ENCODE data around the gene MMEL1.

The MMEL1 gene

GRCh38 chr1:2592672-2593071, 40.1 kb downstream of the MMEL1 start:
- no peak for DNase-seq (ENCODE audit: extremely low read depth, low read depth)
- H3K4me3 ChIP-seq (replicated peaks; ENCODE audit: low read depth, low read length): no peak overlapping the region

GRCh38 chr1:2591581-2592261, 41.1 kb downstream of the MMEL1 start:
- TF ChIP-seq CTCF (IDR thresholded peaks at IDR 0.05; ENCODE audit: low read depth, low read length, missing control alignments): no peak
- H3K4me3 ChIP-seq (replicated peaks; ENCODE audit: low read depth, low read length): no peak overlapping the region
- DNase-seq (ENCODE audit: extremely low read depth, low read depth): no peak

More at GRCh38 chr1:2592672-2593071, 40.1 kb downstream of the MMEL1 start:
- no peak for TF ChIP-seq CTCF (IDR thresholded peaks at IDR 0.05; ENCODE audit: low read depth, low read length, missing control alignments)

- DNase-seq (ENCODE audit: extremely low read depth, low read depth): no peak
- no peak overlapping the region for H3K4me3 ChIP-seq (replicated peaks; ENCODE audit: low read depth, low read length)
- no peak for TF ChIP-seq CTCF (IDR thresholded peaks at IDR 0.05; ENCODE audit: low read depth, low read length, missing control alignments)
Observed at GRCh38 chr1:2591233-2591580, 41.6 kb downstream of the MMEL1 start.

- DNase-seq (ENCODE audit: extremely low read depth, low read depth): no peak
- TF ChIP-seq CTCF (IDR thresholded peaks at IDR 0.05; ENCODE audit: low read depth, low read length, missing control alignments): no peak
- no peak overlapping the region for H3K4me3 ChIP-seq (replicated peaks; ENCODE audit: low read depth, low read length)
Observed at GRCh38 chr1:2590233-2591141, 42.3 kb downstream of the MMEL1 start.

- DNase-seq (ENCODE audit: extremely low read depth, low read depth): no peak
- H3K4me3 ChIP-seq (replicated peaks; ENCODE audit: low read depth, low read length): no peak overlapping the region
- TF ChIP-seq CTCF (IDR thresholded peaks at IDR 0.05; ENCODE audit: low read depth, low read length, missing control alignments): no peak
Observed at GRCh38 chr1:2589431-2590232, 43.2 kb downstream of the MMEL1 start.

GRCh38 chr1:2588661-2589430, 44.0 kb downstream of the MMEL1 start:
- TF ChIP-seq CTCF (IDR thresholded peaks at IDR 0.05; ENCODE audit: low read depth, low read length, missing control alignments): no peak
- no peak for DNase-seq (ENCODE audit: extremely low read depth, low read depth)
- H3K4me3 ChIP-seq (replicated peaks; ENCODE audit: low read depth, low read length): no peak overlapping the region
